ENCODE measurements around the gene CYP4F22.
A peak's percentile ranks its signal among the peaks of the same experiment; 100 is the strongest.

CYP4F22 gene

DNA sequence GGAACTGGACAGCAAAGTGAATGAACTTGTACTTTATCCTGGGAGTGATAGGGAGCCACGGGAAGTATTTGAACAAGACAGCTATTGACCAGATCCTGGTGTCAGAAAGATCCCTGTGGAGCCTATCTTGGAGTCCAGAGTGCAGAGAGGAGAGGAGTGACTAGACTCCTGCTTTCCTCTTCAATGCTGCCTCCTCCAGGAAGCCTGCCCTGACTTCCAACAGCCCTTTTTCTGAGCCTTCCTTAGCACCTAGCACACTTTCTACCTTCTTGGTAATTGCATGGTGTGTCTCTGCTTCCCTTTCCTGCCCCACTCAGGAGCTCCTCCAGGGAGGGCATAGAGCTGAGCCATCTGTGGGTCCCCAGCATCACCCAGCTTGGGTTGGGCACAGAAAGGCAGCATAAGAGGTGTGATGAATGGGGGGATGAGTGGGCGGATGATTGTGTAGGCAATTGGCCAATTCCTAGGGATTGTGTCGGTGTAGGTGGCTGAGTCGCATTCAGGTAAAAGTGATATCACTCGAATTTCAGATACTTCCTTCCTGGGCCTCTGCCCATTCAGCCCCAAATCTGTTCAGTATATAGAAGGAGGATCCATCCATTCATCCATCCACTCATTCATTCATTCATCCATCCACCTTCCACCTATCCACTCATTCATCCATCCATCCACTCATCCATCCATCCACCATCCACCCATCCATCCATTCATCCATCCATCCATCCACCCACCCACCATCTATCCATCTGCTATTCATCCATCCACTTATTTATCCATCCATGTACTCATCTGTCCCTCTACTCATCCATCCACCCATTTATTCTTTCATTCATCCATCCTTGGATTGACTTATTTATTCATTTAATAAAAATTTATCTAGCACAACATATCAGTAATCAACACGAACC, 26.9 kb downstream of the CYP4F22 start:
- DNase-seq, result no peak

DNA sequence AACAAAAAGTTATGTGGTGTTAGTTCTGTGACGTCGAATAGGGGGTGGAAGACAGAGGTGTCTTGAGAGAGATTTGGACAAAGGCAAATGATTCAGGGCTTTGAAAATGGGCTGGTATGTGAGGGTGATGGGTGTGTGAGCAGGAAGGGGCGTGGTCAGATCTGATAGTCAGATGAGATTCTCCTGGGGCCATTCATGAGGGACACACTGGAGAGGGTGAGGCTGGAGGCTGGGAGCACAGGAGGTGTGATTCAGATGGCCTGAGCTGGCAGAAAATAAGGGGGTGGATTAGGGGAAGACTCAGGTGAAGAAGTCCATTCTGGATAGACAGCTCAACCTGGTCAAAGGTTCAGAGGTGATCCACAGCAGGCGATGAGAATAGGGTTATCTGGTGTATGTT, 28.0 kb downstream of the CYP4F22 start:
- DNase-seq, result no peak

DNA sequence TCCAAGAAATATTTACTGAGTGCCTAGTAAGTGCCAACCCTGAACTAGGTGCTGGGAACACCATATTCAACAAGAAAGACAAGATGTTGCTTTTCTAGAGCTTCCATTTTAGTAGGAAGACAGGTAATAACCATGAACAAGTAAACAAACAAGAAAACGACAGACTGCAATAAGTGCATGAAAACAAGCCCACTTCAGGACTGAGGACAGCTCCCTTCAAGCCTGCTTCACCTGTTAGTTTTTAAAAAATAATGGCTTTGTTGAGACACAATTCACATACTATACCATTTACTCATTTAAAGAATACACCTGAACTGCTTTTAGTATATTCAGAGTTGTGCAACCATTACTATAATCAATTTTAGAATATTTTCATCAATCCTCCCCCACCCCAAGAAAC, 30.4 kb downstream of the CYP4F22 start:
- DNase-seq, result no peak

DNA sequence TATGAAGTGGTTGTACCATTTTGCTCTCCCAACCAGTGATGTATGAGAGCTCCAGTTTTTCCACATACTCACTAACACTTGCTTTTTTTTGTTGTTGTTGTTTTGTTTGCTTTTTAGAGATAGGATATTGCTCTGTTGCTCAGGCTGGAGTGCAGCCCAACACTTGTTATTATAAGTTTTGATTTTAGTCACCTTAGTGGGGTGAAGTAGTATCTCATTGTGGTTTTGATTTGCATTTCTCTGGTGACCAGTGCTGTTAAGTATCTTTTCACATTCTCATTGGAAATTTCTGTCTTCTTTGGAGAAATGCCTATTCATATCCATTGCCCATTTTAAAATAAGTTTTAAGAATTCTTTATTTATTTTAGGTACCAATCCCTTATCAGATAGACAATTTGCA, 31.3 kb downstream of the CYP4F22 start:
- no peak for DNase-seq

DNA sequence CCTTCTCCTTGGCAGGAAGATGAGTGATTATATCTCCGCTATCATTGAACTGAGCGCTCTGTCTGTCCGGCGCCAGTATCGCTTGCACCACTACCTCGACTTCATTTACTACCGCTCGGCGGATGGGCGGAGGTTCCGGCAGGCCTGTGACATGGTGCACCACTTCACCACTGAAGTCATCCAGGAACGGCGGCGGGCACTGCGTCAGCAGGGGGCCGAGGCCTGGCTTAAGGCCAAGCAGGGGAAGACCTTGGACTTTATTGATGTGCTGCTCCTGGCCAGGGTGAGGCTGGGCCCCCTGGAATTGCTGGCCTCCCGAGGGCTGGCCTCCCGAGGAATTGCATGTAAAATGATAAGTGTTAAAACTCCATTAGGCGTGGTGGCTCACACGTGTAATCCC, 32.1 kb downstream of the CYP4F22 start:
- no peak for DNase-seq

DNA sequence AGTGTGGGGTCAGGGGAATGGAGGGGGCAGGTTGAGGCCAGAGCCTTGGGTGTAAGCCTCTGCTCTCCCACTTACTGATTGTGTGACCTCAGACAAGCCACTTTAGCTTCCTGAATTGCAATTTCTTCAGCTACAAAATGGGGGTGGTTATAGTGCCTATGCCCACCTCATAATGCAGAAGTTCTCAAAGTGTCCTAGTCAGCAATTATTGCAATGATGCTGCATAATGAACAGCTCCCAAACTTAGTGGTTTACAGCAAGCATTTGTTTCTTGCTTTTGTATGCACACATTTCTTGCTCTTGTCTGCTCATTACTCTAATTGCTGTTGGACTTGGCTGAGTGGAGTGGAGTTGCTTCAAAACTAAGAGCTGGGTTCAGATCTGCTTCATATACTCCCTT, 36.0 kb downstream of the CYP4F22 start:
- DNase-seq, result no peak

DNA sequence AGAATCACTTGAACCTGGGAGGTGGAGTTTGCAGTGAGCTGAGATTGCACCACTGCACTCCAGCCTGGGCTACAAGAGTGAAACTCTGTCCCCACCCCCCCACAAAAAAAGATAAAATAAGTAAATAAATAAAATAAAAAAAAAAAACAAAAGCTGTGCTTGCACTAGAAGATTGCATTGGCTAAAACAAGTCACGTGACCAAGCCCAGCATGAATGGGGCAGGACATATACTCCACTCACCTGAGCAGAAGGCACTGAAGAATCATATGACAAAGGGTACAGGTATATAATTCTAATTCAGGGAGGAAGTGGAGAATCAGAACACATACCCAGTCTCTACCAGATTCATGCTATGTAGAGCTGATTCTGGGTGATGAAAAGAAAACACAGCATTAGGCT, 36.6 kb downstream of the CYP4F22 start:
- DNase-seq, result no peak

DNA sequence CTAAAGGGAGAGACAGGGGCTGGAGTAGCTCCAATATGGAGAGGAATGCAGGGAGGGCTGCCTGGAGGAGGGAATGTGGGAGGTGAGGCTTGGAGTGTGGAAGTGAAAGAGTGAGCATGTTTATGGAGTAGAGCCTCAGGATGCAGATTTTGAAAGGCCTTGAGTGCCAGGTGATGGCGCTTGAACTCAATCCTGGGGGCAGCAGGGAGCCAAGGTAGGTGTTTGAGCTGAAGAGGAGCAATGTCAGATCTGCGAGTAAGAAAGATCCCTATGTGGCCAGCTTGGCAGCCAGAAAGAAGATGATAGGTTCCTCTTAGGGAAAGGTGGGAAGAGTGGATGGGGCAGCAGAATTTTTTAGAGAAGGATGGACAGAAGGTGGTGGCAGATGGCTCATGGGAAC, 40.3 kb downstream of the CYP4F22 start:
- DNase-seq, result no peak

DNA sequence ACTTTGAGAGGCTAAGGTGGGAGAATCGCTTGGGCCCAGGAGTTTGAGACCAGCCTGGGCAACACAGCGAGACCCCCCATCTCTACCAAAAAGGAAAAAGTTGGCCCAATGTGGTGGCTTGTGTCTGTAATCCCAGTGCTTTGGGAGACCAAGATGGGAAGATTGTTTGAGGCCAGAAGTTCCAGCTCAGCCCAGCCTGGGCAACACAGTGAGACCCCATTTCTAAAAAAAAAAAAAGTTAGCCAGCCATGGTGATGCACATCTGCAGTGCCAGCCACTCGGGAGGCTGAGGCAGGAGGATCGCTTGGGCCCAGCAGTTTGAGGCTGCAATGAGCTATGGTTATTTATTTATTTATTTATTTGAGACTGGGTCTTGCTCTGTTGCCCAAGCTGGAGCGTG, 41.3 kb downstream of the CYP4F22 start:
- no peak for DNase-seq

DNA sequence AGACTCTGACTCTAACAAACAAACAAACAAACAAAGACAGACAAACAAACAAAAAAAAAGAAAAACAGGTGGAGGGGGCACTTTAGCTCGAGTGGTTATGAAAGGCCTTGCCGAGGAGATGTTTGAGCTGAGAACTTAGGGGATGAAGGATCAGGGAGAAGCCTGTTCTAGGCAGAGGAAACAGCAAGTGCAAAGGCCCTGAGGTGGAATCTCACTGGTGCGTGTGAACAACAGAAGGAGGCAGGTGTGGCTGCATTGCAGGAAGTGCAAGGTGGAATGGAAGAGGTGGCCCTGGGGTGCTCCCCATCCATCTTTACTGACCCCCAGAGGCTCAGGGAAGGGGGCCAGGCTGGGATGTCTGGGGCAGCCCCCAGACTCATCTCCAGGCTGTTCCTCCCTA, 41.9 kb downstream of the CYP4F22 start:
- no peak for DNase-seq

DNA sequence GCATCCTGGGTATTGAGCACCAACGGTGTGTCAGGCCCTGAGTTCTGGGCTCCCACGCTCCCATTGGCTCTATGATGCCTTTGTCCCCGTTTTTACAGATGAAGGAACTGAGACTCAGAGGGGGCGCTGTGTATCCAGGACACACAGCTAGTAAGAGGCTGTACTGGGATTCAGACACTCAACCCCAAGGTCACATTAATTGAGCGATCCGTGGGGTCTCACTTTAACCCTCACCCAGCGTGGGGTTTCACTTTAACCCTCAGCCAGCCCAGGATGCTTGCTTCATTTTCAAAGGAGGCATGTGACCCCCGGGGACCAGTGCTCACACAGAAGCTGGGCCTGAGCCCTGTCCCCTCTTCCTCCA, 42.6 kb downstream of the CYP4F22 start:
- peak in 1 of 58 donors; percentile 6 for DNase-seq

DNA sequence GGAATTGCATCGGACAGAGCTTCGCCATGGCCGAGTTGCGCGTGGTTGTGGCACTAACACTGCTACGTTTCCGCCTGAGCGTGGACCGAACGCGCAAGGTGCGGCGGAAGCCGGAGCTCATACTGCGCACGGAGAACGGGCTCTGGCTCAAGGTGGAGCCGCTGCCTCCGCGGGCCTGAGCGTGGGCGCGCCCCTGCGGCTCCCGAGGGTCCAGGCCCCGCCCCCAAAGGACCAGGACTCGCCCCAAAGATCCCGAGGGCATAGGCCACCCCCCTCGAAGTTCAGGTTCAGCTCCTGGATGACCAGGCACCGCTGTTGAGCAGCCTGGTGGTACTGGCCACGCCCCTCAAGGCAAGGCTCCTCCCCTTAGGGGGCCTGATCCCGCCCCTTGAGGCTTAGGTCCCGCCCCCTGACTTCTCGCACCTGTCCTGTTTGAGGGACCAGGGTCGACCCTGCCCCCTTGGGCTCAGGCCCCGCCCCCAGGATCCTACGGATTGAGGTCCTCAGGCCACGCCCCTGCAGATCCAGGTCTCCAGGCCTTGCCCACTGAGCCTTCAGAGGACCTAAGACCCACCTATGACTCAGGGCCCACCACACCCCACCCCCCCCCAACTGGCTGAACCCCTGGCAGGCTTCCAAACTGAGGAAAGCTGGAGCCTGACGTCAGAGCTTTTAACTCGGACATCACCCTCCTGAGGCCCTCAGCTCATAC, 43.1 kb downstream of the CYP4F22 start:
- peak in 3 of 58 donors; percentile 0 to 36 (median 11) for DNase-seq

DNA sequence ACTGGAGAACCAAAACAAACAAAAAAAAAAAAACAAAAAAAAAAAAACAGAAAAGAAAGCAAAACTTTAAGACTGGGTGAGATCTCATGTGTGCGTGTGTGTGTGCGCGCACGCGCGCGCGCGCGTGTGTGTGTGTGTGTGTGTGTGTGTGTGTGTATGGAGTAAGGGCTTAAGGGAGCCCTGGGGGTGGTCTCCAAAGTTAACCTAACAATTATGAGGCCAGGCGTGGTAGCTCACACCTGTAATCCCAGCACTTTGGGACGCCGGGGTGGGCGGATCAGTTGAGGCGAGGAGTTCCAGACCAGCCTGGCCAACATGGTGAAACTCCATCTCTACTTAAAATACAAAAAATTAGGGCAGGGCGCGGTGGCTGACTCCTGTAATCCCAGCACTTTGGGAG, 46.7 kb downstream of the CYP4F22 start:
- DNase-seq, result no peak

DNA sequence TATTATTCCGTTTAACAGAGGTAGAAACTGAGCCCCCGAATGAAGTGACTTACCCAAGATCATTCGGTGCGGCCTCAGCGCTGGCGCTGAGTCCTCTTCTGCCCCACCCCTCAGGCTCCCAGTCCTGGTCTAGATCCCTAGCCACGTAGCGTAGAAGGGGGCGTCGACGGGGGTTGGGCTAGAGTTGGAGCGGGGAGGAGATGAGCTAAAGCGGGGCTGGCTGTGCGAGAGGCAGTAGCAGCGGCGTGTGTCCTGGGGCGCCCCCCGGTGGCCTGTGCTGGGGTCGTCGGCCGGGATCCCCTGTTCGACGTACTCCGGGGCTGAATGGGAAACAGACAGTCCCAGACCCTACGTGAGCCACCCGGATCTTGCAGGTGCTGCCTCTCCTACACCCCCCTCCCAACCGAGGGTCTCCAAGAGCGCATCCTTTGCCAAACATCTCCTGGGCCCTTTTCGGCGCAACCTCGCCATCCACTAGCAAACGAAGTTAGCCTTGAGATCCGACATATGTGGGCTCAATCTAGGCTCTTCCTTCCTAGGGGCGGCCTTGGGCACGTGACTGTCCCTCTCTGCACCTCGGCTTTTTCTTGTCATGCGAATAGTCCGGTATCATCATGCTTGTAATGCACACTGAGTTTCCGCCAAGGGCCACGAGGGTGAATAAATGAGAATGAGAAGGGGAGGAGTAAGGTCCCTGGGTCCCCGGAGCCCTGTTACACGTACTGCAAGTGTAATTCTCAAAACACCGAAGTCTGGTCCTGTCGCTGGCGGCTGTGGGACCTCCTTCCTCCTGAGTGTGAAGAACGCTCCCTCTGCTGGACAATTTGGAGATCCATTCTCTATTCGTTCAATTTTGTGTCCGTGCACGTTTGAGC, 47.7 kb downstream of the CYP4F22 start:
- DNase-seq, result peak in 56 of 58 donors; percentile 10 to 82 (median 52)

DNA sequence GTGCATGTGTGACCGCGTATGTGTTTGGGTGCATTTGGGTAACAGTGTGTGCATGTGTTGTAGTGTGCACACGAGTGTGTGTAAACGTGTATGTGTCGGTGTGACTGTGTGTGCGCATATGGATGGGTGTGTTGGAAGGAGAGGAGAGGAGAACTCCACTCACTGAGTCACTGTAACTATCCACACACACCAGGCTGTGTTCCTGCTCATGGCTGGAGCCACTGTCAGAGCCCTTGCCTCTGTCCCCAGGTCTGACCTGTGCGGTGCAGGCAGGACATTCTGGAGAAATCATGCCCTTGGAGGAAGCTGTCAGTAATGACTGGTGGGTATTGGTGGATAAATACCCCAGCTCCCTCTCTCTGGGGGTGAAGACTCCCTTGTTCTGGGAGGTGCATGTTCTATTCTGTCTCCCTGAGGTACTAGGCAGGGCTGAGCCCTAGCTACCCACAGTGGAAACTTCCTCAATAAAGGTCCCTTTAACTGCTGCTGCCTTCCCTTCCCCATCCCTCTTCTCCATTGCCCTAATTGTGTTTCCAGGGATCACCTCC, 48.4 kb downstream of the CYP4F22 start:
- DNase-seq, result no peak

DNA sequence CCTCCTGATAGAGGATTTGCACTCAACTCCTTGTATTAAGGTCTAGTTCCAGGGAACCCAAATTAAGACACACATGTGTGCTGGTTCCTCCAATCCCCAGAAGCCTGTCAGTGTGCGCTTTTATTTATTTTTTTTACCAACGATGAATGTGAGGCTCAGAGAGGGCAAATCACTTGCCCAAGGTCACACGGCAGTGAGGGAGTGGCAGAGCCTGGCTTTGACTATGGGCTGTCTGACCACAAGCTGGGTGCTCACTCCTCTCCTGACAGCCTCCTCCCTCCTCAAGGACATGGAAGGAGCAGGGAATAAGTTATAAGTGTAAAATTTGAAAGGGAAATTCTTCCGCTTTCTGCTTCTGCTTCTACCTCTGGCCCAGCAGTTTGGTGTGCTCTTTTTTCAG, 48.9 kb downstream of the CYP4F22 start:
- no peak for DNase-seq

DNA sequence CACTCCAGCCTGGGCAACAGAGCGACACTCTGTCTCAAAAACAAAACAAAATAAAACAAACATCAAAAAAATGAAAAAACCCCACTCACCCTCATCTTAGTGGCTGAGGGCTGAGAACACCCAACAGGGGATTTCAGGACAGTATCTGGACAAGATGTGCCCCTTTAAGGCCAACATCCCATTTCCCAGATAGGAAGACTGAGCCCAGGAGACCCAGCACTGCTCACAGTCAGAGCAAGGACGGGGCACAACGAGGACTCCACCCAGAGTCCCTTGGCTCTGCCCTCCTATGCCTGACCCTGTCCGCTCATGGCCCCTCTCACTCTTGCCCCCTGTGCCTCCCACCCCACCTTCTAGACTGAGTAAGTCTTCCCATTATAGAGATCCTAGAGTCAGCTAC, 53.8 kb downstream of the CYP4F22 start:
- DNase-seq, result no peak

DNA sequence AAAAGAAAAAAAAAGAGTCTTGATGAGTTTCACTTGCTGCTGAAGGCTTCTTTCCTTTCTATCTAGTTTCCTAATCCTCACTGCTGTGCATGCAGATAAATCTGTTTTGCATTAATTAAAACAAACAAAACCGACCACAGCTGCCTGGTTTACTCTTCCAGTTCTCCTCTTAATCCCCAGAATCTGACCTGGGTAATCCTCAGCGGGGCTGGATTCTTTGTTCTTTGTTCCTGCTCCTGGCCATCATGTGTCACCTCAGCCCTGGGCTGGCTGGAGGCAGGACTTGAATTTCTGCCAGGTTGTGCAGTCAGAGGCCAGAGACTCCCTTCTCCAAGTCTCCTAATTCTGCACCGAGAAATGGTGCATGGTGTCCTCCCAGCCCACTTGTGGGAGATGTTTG, 54.5 kb downstream of the CYP4F22 start:
- no peak for DNase-seq

DNA sequence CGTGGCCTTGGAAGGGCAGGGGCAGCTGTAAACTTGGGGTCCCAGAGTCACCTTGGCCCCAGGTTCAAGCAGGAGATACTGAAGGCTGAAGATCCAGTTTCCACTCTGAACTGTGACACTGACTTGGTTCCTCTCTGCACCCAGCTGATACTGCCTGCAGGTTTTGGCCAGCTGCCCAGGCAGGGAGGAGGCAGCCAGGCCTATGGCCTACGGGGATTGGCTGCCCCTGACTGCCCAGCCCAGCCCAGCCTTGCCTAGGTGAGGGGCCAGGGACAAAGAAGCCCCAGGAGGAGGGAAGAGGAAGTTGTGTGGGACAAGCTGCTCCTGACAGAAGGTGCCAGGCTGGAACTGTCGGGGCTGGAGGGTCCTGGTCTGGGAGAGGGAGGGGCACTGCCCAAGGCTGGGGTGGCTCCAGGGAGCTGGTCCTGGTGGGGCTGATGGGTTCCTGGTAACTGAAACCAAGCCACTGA, 55.0 kb downstream of the CYP4F22 start:
- peak in 1 of 58 donors; percentile 1 for DNase-seq

DNA sequence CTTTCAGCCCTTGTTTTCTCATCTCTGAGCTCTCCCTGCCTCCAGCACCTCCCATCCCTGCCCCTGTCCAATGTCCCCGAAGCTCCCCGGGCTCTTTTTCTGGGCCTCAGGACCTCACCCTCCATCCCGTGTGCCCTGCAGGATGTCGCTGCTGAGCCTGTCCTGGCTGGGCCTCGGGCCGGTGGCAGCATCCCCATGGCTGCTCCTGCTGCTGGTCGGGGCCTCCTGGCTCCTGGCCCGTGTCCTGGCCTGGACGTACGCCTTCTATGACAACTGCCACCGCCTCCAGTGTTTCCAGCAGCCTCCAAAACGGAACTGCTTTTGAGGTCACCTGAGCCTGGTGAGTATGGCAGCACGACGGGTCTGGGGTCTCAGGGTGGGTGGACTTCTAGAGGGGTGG, 55.6 kb downstream of the CYP4F22 start:
- DNase-seq, result no peak

DNA sequence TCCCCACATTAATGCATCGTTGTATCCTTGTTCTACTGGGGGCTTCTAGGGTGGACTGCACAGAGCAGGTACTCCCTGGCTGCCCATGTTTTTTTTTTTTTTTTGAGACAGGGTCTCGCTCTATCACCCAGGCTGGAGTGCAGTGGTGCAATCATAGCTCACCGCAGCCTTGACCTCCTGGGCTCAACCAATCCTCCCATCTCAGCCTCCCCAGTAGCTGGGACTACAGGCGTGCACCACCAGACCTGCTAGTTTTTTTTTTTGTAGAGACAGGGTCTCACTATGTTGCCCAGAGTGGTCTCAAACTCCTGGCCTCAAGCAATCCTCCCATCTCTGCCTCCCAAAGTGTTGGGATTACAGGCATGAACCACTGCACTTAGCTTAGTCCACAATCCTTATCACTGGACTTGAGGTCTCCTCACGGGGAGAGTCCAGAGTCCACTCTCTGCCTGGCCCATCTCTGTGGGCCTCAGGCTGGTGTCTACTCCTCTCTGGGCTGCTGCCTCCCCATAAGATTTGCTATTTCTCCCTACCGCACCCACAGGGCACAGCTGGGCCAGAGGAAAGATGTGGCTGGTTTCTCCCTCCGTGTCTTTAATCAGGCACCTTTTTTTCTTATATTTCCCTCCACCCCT, 56.3 kb downstream of the CYP4F22 start:
- DNase-seq, result no peak

Data from anterior cingulate cortex (tissue), 58 donors.